GM21447 (cell line): Measurements from ENCODE around the gene FAM3C.

Source experiments
- ATAC-seq: cut with Tn5 transposase; IDR thresholded peaks from one replicate; pipeline ENCODE4 v1.9.1; 2021; ENCODE audit not compliant: unreplicated experiment

Gene FAM3C

DNA sequence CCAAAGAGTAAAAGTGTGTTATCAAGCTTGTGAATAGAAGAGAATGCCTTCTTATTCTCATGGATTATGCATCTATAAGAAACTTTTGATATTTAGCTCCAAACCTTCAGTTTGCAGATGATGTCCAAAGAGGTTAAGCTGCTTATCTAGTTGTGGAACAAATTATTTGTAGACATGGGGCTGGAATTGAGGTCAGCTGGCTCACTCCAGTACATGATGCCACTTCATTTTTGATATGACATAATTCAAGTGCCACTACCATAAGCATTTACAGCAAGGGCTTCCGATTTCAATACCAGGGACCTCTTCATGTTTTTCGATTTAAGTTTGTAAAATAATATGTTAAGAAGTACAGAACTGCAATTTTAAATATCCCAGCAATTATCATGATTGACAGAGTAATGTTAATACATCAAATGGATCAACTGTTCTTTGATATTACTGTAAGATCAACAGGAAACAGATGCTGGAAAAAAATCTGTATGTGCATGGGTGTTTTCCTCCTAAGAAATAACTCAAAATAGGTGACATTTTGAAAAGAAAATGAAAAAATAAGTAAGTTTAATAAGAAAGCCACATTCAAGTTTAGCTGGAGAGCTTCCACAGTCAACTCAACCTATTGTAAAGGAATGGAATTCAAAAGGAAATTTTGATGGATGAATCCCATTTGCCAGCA, 12.7 kb downstream of the FAM3C start:
- ATAC-seq: no peak

DNA sequence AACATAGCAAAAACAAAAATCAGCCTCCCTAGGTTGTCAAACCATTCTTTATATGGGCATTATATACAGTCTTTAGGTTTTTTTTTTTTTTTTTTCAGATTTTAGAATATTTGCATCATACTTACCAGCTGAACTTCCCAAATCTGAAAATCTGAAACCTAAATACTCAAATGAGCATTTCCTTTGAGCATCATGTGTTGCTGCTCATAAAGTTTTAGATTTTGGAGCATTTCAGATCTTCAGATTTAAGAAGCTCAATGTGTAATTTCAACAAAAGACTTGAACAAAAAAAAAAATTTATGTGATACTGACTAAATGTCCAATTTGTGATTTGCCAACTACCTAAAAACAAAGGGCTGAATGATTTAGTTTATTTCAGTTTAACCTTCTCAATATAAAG, 13.6 kb downstream of the FAM3C start:
- no peak for ATAC-seq

DNA sequence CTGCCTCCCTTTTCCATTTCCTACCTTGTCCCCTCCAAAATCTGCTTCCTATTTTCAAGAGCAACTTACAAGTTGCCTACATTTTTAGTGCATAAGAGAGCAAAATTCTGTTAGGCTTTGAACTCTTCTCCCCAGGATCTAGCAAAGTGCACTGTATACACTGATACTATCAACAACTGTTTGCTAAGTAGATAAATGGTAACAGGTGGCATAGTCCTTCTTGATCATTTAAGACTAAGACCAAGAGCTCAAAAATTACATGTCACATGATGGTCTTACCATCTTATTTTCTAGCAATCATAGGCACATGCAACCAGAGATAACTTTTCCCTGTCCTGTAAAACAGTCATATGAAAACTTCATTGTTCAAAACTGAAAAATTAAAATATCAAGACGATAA, 16.2 kb downstream of the FAM3C start:
- no peak for ATAC-seq

DNA sequence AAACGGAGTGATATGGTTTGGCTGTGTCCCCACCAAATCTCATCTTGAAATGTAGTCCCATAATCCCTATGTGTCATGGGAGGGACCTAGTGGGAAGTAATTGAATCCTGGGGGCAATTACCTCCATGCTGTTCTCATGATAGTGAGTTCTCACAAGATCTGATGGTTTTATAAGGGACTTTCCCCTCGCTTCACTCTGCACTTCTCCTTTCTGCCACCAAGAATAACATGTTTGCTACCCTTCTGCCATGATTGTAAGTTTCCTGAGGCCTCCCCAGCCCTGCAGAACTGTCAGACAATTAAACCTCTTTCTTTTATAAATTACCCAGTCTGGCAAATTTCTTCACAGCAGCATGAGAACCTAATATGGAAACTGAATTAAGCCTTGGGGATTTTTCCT, 19.1 kb downstream of the FAM3C start:
- no peak for ATAC-seq

DNA sequence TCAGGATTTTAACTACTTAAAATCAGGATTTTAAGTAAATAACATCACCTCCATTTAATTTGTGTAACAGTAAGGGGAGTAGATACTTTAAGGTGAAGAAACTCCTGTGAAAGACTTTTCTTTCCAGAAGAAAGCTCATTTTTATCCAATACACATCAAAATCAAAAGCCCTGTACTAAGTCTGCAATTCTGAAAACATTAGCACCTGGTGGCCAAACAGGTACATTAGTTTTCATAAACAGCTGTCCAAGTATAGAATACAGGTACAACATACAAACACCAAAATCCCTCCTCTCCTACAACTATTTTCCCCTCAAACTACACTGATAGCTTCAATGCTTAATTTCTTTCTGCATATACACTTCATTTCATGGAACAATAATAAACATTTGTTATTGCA, 22.9 kb downstream of the FAM3C start:
- ATAC-seq: no peak

DNA sequence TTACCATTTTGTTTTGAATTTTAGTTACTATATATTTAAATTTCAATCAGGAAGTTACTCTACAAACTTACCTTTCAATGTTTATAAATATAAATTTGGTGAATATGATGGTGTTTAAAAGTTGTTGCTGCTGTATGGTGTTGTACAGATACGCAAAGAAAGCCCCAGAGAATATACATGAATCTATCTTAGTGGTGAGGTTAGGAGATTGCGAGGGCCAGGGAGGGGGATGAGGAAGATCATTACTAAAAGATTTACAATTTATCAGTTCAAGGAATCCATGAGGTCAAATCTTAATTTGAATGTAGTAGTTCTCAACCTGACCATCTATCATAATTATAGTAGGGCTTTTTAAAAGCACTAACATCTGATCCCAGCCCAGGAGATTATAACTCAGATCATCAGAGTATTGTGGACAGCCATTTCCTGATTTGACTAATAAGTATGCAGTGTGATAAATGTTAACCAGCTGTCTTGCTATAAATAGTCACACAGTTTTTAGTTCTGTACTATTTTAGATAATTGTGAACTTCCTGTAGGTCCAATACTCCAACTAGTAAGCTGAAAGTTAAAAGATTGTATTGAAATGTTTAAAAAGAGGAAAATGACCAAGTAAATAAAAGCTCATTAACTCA, 23.6 kb downstream of the FAM3C start:
- ATAC-seq: peak; percentile 88

DNA sequence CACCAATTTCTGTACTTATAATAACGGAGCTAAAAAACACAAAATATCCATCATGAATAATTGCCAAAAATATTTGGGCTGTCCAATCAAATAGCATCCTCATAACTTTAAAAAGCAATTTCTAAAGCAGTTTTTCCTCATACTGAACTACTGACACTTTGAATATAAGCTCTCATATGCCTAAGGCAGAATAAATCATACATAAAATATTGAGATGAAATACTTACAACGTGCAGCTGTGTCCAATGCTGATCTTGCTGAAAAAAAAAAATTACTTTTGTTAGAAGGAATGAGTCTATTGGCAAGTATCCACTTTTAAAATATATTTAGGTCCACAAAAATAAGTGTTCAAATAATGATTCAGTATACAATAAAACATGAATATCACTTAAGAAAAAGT, 24.2 kb downstream of the FAM3C start:
- no peak for ATAC-seq

DNA sequence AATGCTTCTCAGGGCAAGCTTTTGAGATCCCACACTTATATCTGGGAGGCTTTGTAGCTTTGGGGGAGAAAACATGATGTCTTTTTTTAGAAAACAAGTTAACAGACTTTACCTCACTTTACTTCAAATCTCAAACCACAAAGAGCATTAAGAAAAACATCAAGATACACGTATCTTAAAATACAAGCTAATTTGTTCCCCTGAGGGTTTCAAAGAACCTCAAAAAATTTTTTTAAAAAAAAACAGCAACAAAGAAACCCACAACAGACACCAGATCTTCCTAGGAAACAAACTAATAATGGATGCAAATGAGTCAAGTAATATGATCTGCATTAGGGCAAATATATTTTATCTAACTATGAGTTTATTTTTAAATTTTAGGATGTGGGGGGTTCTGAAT, 24.7 kb downstream of the FAM3C start:
- ATAC-seq: no peak

DNA sequence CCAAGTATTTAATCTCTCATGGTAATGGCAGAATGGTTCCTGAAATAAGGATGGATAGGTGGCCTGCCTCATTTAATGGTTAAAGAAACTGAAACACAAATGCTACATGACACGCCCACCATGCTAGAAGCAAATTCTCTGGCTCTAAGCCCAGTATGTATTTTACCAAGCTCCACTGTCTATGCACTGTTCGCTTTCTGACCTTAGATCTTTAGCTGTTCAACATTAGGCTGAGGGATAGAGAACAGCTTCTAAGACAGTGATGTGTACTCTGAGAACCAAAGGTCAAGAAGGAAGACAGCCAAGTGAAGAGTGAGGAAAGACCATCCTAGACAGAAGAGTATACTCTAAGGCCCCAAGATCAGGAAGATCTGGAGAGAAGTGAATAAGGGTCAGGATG, 26.6 kb downstream of the FAM3C start:
- ATAC-seq: peak; percentile 50

DNA sequence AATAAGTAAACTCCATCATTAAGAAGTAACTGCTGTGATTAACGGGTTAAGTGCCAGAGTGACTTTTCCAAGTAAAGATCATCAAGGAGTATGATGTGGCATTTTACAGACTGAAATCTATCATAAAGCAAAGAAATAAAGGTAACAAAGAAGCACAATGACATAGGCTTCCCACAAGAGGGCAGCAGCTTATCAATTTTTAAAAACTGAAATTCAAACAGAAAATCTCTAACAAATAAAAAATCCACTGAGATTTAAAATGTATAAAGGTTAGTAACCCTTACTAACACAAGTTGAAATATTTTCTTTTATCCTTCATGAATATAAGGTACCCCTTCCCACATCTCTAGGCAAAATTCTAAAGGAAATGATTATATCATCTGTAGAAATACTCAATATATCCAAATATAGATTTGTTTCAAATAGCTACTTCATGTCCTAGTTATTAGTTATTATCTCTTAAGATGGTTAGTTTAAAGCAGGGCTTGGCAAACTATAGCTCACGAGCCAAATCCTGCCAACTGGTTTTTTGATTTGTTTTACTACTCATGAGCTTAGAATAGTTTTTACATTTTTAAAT, 29.2 kb downstream of the FAM3C start:
- no peak for ATAC-seq

DNA sequence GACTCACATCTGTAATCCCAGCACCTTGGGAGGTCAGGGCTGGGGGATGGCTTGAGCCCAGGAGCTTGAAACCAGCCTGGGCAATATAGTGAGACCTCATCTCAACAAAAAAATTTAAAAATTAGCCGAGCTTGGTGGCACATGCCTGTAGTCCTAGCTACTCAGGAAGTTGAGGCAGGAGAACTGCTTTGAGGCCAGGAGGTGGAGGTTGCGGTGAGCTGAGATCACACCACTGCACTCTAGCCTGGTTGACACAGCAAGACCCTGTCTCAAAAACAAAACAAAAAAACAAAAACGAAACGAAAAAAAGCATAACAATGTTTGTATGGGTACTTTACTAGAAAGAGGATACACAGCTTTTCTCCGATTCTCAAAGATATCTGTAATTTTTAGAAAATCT, 35.5 kb downstream of the FAM3C start:
- ATAC-seq: no peak

DNA sequence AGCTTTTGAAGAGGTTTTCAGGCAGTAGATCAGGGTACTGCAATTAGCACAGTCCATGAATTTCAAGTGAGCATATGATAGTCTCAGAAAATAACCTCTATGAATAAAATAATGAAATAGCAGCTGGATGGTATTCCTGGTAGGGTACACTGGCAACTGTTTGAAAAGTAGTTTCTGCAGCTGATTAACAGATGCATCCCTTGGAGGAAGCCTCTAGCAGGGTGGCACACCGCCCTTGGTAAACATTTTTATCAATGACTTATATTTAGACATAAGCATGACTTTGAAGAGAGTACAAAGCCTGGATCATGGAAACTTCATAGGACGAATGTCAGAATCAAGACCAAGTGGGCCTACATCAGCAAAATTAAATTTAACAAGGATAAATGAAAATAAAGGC, 40.5 kb downstream of the FAM3C start:
- no peak for ATAC-seq

DNA sequence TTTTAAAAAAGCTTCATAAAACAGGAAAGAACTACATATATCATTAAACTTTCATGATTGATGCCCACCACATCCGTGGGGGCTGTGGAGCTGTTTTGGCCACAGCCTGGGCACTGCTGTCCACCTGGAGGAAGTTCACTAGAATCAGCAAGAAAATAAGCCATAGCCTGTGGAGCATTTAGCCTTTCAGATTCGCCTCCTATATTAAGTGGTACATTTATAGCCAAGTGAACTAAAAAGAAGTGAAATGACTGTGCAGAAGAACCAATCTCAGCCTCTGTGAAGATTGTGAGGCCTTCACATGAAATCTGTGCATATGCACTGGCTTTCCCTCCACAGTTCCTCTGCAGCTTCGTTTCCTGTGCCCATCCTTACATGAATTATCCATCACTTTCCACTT, 43.8 kb downstream of the FAM3C start:
- no peak for ATAC-seq

DNA sequence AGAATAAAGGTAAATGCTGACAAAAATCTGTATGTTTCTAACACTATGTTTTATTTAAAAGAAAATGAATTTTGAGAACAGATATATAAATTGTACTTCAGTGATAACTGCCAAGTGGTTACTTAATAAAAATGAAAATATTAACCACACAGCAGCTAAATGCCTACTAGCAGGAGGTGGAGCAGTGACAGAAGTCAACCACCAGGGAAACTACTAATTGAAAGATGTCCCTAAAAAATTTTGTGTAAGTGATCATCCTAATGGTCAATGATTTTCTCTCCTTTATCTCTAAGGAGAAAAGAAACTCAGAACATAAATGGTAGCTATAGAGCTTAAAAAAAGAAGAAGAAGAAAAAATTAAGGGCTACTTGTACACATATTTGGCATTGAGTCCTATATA, 44.4 kb downstream of the FAM3C start:
- no peak for ATAC-seq

DNA sequence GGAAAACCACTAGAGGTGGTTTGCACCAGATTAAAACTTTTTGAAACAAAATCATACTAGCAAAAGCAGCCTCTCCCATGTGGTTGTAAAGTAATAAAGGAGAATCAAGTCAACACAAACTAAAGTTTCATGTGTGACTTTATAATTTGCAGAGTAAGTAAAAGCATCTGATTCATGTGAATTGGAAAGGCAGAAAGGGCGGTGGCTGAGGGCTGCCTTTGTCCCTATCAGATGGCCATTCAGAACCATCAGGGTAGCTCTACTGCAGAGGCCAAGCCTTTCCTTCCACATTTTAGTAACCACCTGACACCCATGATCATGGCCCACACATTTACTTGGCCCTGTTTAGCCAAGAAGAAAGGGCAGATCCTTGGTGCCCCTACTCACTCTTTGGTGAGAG, 51.6 kb downstream of the FAM3C start:
- no peak for ATAC-seq

DNA sequence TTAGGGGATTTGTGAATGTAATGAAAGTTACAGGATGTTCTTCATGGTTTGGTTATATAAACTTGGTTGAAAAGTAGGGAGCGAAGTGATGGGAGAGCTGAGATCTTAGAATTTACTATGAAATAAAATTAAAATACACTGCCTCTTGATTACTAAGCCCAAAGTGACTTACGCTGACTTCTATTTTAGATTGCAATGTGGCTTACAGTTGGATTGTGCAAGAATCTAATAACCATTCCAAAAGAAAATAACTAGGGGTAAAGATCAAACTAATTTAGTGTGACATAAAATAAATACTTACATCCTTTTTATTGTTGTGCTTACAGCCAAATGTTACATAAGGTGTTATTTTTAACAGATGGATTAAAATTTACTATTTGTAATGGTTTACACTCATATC, 52.0 kb downstream of the FAM3C start:
- no peak for ATAC-seq

DNA sequence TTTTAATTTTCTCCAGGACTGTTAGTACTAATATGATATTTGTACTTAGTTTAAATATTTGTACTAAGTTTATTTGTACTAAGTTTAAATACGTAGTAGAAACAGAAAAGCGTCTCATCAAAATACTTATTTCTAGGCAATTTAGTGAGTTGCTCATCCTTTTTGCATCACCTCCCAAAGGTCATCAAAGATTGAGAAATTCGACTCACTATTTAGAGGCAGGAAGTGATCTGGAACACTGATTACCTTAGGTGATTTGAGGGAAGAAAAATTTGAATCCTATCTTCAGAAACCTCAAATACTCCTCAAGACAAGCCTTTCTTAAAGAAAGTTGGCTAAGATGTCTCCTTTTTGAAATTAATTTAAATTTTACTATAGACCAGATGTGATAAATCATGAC, 52.8 kb downstream of the FAM3C start:
- no peak for ATAC-seq

DNA sequence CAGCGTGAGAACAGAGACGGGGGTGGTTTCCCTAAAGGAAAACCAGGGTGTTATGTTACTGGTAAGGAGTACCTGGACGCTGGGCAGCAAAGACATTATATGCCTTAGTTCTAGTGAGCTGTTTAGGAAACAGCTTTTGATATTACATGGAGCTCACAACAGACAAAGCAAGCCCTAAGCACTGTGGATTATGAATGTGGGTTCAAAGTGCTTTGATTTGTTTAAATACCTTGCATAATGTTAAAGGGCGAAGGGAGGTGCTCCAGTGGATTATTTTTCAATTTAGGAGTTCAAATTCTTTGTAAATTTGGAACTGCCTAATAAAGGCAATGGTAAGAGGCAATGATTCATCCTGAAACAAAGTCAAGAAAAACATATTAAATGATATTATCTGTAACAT, 53.5 kb downstream of the FAM3C start:
- no peak for ATAC-seq

DNA sequence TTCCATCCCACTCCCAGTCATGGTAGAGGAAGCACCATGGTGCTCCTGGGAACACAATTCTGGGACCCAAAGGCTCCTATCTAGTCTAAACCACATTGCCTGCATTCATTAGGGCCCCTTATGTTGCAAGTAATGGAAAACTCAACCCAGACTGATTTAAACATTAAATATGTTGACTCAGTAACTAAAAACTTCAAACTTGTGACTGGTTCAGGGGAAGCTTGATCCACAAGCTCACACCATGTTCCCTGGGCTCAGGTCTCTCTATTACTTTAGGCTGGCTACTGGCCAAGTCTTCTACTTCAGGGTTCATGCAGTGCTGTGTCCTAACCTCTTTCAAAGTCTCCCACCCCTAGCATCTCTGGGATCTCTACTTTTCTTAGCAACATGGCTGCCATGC, 54.2 kb downstream of the FAM3C start:
- ATAC-seq: no peak

DNA sequence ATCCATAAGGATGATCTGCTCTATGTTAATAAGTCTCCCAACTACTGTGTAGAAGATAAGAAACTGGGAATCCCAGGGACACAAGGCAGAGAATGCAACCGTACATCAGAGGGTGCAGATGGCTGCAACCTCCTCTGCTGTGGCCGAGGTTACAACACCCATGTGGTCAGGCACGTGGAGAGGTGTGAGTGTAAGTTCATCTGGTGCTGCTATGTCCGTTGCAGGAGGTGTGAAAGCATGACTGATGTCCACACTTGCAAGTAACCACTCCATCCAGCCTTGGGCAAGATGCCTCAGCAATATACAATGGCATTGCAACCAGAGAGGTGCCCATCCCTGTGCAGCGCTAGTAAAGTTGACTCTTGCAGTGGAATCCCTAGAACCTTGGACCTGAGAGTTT, 57.0 kb downstream of the FAM3C start:
- ATAC-seq: no peak

DNA sequence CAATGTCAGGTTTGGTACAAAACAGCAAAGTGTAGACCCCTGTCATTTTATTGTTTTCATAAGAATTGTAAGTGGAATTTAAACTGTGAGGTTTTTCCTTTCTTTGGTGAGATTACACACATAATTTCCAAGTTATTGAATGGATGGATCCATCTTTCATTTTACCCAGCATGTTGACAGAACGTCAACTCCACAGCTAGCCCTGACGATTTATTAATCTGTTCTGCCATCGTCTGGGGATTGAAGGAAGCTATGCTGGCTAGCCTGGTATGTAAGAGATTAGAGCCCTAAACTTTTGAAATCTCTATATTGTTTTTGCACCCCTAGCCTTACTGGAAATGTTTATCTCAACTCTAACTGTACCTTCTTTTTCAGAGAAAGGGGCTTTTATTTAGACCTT, 58.7 kb downstream of the FAM3C start:
- no peak for ATAC-seq

DNA sequence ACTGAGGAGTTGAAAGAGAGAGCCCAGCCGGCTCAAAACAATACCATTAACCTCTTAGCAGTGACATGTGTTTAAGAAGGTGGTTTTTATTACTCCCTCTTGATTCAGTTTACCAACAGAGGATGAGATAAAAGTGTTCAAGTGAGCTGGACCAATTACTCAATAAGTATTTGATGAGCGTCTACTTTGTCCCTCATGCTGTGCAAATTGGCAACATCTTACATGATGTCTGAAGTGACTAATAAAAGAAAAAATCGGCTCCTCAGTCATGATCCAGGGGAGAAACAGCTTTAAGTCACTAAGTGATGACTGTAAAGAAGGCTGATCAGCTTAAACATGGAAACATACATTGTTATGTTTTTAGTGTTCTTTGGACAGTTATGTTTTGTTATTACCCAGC, 59.5 kb downstream of the FAM3C start:
- ATAC-seq: no peak
